HuH-7 (cell line): ENCODE results near the gene STXBP6.

Experiments
- DNase-seq: peaks from one replicate; pipeline ENCODE4 v3.0.0; 2011; ENCODE audit warnings: low spot score

The STXBP6 gene

DNA sequence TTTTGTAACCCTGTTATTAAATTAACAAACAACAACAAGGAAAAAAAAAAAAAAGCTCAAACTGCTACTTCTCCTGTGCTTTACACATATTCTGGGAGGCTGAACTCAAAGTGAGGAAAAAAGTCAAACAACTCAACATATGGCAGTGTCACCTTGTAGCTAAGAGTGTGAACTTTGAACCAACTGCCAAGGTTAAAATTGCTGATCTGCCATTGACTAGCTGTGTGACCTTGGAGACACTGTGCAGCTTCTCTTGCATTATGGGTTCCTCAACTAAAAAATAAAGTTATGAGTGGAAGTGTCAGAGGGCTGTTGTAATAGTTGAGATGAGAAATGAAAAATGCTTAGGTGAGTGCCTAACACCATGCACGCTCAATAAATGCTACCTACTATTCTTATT is 34.2 kb downstream of the STXBP6 start:
- DNase-seq: no peak

- no peak for DNase-seq
Observed at GRCh38 chr14:25014440-25014839, 35.5 kb downstream of the STXBP6 start.

- no peak for DNase-seq
Observed at GRCh38 chr14:25011095-25011494, 38.9 kb downstream of the STXBP6 start.

DNA sequence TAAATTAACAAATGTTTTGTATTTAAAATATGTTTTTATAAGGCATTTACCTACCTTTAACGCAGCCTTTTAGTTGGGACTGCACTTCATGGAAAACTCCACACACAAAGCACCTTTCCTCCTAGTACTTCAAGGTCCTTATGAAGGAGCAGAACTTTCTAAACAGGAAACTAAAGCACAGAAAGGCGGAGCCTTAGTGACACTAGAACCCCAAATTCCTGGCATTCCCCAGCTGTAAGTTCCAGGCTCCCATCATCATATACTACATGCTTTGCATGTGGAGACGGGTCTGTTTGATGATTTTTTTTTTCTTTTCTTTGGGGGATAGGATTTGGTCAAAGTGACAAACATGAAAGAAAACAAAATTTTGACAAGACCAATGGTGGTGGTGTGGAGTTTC is 39.5 kb downstream of the STXBP6 start:
- DNase-seq: no peak

DNA sequence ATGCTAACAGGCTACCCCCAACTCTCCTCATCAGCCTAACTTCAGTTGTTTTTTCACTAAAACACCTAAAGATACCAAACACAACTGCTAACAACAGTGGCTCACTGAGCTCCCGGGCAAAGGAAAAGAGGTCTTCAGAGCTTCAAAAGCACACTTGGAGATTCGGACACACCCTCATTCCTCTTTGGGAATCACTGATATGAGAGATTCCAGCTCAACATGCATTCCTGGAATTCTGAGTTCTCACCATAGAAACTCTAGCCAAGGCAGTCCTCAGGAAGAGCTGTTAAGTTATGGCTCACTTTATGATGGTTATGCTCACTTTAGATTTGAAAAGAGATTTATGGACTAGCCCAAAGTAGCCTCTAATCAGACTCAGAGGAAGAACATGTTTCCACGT is 40.1 kb downstream of the STXBP6 start:
- DNase-seq: peak; percentile 22

DNA sequence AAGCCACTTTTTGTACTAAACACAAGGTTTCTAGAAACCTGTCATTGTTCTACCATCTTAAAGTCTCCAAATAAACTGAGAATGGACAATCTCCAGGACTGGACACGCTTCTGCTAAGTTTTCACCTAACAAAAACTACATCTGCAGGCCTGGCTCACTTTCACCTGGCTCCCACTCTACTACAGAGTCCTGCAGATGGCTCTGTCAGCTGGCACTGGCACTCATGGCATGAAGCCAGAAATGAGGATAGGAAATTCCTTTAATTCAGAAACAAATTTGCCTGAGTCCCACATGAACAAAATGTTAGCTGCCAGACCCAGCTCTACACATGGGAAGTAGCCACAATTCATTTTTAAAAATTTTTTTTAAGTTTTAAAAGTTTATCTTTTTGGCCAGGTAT is 42.1 kb downstream of the STXBP6 start:
- no peak for DNase-seq

- no peak for DNase-seq
Observed at GRCh38 chr14:25006961-25007795, 42.8 kb downstream of the STXBP6 start.

DNA sequence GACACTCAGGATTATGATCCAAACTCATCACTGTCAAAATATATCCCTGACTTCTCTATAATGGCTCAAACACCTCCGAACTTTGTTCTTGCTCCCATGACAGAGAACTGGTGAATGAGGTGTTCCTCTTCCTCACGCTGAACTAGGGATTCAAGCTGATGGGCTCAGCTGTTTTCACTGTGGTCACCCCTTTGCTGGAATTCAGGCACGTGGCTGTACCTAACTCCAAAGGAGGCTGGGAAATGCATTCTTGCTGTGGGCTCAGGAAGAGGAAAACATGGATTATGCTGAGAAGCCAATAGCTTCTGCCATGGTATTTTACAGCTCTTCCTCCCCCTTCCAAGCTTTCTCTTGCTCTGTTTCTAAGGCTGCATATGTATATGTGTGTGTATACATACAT is 43.9 kb downstream of the STXBP6 start:
- no peak for DNase-seq

GRCh38 chr14:25004389-25004809 is 45.5 kb downstream of the STXBP6 start:
- DNase-seq: no peak

DNA sequence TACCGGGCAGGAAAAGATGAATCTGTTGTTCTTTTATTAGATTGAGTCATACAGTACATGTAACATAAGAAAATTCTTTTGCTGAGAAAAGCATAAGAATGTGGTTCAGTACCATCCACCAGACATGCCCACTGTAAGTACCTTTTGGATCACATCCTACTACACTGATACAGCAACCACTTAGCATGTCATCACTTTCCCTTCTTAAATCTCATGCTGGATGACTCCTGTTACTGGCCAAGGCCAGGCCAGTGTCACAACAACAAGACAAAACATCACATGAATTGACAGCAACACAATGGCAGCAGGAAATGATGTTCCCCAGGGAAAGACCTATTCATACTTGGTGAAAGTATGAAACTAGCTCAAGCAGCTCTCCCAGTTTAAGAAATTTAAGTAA is 46.4 kb downstream of the STXBP6 start:
- DNase-seq: no peak

GRCh38 chr14:25001601-25002000 is 48.3 kb downstream of the STXBP6 start:
- DNase-seq: no peak

- DNase-seq: no peak
Observed at GRCh38 chr14:25001156-25001555, 48.8 kb downstream of the STXBP6 start.

GRCh38 chr14:24999157-24999556 is 50.8 kb downstream of the STXBP6 start:
- DNase-seq: no peak

DNA sequence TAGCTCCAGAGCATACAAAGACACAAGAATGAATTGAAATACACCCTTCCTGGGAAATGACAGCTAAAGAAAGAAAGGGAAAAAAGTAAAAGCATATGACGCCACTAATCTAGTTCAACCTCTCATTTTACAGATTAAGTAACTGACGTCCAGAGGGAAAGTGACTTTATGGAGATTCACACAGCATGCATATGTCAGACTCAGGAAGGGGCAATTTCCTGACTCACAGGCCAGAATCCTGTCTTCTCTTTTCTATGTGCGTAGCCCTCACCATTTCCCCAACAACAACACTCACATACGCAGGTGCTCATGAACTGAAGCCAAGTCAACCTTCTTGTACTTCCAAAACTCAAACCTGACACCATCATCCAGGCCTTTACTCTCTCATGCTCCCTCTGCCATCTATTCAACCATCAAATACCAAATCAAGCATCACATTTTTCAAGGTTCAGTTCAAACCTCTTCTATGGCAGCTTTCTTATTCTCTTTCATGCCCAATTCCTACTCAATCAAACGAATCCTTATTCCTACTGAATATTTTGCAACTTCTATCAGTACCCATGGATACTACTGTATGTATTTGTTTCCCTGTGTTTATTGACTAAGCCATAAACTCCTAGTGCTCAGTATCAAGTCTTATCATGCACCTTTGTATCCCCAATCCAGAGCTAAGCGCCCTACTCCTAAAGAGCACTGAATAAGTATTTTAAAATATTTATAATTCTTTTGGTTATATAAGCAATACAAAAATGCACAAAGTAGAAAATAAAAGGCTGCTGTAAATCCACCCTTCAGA is 52.8 kb downstream of the STXBP6 start:
- DNase-seq: no peak

- no peak for DNase-seq
Observed at GRCh38 chr14:24995016-24995415, 54.9 kb downstream of the STXBP6 start.

GRCh38 chr14:24993631-24994030 is 56.3 kb downstream of the STXBP6 start:
- no peak for DNase-seq

GRCh38 chr14:24992624-24993360 is 57.2 kb downstream of the STXBP6 start:
- no peak for DNase-seq

GRCh38 chr14:24991821-24992220 is 58.1 kb downstream of the STXBP6 start:
- DNase-seq: no peak

DNA sequence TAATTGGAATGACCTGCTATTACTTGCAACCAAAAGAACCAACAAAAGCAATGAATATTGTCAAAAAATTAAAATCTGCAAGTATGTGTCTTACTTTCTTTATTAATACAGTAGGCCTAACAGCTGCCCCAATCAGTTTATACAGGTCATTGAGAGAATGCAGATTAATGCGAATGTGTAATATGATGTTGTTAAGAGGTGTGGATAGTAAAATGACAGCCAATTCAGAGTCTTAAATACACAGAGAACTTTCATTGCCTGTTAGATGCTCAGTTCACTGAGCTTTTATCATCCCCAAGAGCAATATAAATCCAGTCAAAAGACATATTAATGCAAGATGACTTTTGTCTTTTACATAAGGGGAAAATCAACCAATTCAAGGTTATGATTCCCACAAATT is 58.7 kb downstream of the STXBP6 start:
- no peak for DNase-seq

GRCh38 chr14:24990773-24991172 is 59.2 kb downstream of the STXBP6 start:
- DNase-seq: no peak

GRCh38 chr14:24990050-24990449 is 59.9 kb downstream of the STXBP6 start:
- DNase-seq: no peak

DNA sequence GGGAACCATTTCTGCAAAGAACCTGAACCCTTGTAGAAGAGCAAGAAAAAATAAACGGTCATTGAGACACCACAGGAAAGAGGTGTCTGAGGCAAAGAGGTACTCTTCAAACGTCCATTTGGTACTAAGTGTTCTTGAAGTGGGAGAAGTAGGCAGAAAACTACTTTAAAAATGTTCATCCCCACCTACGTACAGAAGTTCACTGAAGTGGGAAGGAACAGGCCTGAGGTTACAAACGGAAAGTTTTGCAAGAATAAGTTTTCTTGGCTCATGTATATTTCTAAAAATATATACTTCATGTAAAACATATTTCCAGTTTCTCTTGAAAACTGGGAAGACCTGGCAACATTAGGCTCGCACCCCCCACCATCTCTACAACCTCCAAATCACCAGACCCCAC is 61.2 kb downstream of the STXBP6 start:
- no peak for DNase-seq
